Transverse colon (tissue), 4 donors: ENCODE data around the gene ZNF232. TPM values are rescaled to one million over a fixed set of nuclear protein-coding genes. Genes with fewer than 3 reads are reported as not detected.
A peak's percentile ranks its signal among the peaks of the same experiment; 100 is the strongest.
"Not testable (repeated sequence)": the region's sequence is repeated elsewhere in the genome, so short reads cannot be mapped to it uniquely, and the experiment has no call there.

Experiments used
- DNase-seq: peaks from one replicate; pipeline ENCODE4 v3.0.0-alpha.2; 2019
- H3K27ac ChIP-seq, 4 donors: fragments of 200-600 bp; sonication (generic); 2 replicates each; pipeline ENCODE4 v1.5.1; 2016 to 2018; ENCODE audit warnings: inconsistent platforms in 4 of 4
- H3K27me3 ChIP-seq: fragments of 200-600 bp; sonication (generic); 2 replicates; pipeline ENCODE4 v1.5.1; 2017; ENCODE audit warnings: inconsistent platforms
- H3K36me3 ChIP-seq, 4 donors: fragments of 200-600 bp; sonication (generic); 2 replicates each; pipeline ENCODE4 v1.5.1; 2017 to 2019; ENCODE audit warnings: inconsistent platforms in 4 of 4
- H3K4me1 ChIP-seq, 4 donors: fragments of 200-600 bp; sonication (generic); 2 replicates each; pipeline ENCODE4 v1.5.1; 2017 to 2020; ENCODE audit warnings: inconsistent platforms in 4 of 4
- H3K4me3 ChIP-seq, 4 donors: fragments of 200-600 bp; sonication (generic); 1 replicate in 1 of 4; 2 replicates in 3 of 4; pipeline versions ENCODE4 v1.5.1 to v1.6.1; 2017 to 2019; ENCODE audit warnings: inconsistent platforms in 4 of 4
- H3K9me3 ChIP-seq, 2 donors: fragments of 200-600 bp; sonication (generic); 2 replicates each; pipeline ENCODE4 v1.5.1; 2017 to 2019; ENCODE audit warnings: inconsistent platforms in 2 of 2
- EP300 ChIP-seq: sonication (generic); formaldehyde crosslinking; IDR thresholded peaks from one replicate; pipeline ENCODE4 v1.6.1; 2017; ENCODE audit warnings: antibody characterized with exemption, low read depth
- POLR2A ChIP-seq: fragments of 450-650 bp; IDR thresholded peaks from one replicate; pipeline ENCODE4 v1.6.1; 2016; ENCODE audit warnings: antibody characterized with exemption, mild to moderate bottlenecking, moderate library complexity
- POLR2AphosphoS5 ChIP-seq, 3 donors: sonication (generic); formaldehyde crosslinking; IDR thresholded peaks; one replicate each; pipeline ENCODE4 v1.6.1; 2016; ENCODE audit warnings: antibody characterized with exemption in 3 of 3
- WGBS, 2 donors: methylation state at CpG; one replicate each; pipeline ENCODE4 v1.1.5; 2018; ENCODE audit warnings: low coverage in 1 of 2; 5-methylcytosine and 5-hydroxymethylcytosine counted together
- in situ Hi-C, 4 donors: fragments of 200-750 bp; cut with MboI; loops; one replicate each; pipeline versions ENCODE4 v1.15.0 to v1.15.1; 2017; ENCODE audit warnings: low sequenced_read_pairs in 3 of 4, low pct_ligation_motif_present in 1 of 4, low pct_unique_long_range_greater_than_20kb in 1 of 4
- intact Hi-C: fragments of 100-400 bp; cut with DNase I; formaldehyde crosslinking; loops from one replicate; pipeline ENCODE4 v1.15.1; 2023; ENCODE audit warnings: low total_unique reads
- total RNA-seq, 4 donors: library from RNA; depleted of rRNA; stranded (reverse); fragments of >200 nt; gene quantifications; one replicate each; pipeline ENCODE4 v1.1.0, GENCODE V29; 2016
- TF ChIP-seq, protein P1 (sequence below), 5 experiments: fragments of 200-600 bp in 3 of 5; fragments of 450-650 bp in 2 of 5; sonication (generic) in 3 of 5; IDR thresholded peaks; 1 replicate in 2 of 5; 2 replicates in 3 of 5; pipeline ENCODE4 v1.5.1; 2016 to 2017; ENCODE audit warnings: antibody characterized with exemption in 5 of 5, inconsistent platforms in 3 of 5, mild to moderate bottlenecking in 2 of 5, moderate library complexity in 1 of 5

The ZNF232 gene
- total RNA-seq, 4 donors from 2014 or later = 6.8 to 69.6 (median 27.2) TPM

DNA sequence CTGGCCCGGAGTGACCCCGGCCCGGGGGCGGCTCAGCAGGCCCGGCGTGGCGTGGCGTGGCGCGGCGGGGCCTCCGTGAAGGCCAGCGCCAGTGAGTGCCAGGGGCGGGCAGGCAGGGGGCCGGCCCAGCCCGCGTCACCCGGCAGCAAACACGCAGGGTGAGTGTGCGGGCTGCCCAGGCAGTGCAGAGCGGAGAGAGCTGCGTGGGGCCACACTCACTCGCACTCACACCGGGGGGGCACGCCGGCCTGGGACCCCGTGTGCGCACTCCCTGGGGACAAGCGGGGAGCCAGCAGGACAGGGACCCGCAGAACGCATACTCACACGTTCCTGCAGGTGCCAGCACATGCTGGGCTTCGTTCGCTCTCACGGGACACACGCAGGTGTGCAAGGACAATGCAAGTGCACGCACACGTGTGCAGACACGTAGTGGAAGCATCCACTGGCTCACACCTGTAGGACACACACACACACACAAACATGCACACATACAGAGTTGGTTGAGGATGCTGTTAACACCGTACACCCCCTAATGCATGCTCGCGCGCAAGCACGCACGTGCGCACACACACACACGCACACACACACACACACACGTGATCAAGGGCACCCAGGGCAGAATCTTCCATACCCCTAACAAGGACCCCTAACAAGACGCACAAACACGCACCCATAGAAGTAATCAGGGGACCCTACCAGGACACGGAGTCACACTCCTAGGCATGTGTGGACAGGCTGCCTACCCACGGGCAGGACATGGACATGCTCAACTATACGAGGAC, 11.9 kb upstream of the ZNF232 start:
- H3K27ac ChIP-seq = peak overlapping the region in 1 of 4 donors; percentile 48
- no peak for TF ChIP-seq POLR2AphosphoS5 (IDR thresholded peaks at IDR 0.05)
- TF ChIP-seq POLR2A = no peak
- no peak for TF ChIP-seq EP300
- TF ChIP-seq, protein P1, sequence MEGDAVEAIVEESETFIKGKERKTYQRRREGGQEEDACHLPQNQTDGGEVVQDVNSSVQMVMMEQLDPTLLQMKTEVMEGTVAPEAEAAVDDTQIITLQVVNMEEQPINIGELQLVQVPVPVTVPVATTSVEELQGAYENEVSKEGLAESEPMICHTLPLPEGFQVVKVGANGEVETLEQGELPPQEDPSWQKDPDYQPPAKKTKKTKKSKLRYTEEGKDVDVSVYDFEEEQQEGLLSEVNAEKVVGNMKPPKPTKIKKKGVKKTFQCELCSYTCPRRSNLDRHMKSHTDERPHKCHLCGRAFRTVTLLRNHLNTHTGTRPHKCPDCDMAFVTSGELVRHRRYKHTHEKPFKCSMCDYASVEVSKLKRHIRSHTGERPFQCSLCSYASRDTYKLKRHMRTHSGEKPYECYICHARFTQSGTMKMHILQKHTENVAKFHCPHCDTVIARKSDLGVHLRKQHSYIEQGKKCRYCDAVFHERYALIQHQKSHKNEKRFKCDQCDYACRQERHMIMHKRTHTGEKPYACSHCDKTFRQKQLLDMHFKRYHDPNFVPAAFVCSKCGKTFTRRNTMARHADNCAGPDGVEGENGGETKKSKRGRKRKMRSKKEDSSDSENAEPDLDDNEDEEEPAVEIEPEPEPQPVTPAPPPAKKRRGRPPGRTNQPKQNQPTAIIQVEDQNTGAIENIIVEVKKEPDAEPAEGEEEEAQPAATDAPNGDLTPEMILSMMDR (IDR thresholded peaks at IDR 0.05) = no peak
- peak overlapping the region in 3 of 4 donors; percentile 27 to 54 (median 48) for H3K4me3 ChIP-seq
- in situ Hi-C loops (no loop called here), intact Hi-C loops (no loop called here)
- WGBS, 2 donors = 71% methylated on average over 45 of the region's 53 CpGs; no CpG with 5 or more reads in 1 of the 2 donors
- no peak for DNase-seq
- H3K4me1 ChIP-seq = peaks cover 0 to 11% (median 7%) of the 10 kb centered on the region in 4 donors
- H3K9me3 ChIP-seq = no peaks in the 10 kb centered on the region
- H3K36me3 ChIP-seq = no peaks in the 10 kb centered on the region
- peaks cover 17% of the 10 kb centered on the region for H3K27me3 ChIP-seq

DNA sequence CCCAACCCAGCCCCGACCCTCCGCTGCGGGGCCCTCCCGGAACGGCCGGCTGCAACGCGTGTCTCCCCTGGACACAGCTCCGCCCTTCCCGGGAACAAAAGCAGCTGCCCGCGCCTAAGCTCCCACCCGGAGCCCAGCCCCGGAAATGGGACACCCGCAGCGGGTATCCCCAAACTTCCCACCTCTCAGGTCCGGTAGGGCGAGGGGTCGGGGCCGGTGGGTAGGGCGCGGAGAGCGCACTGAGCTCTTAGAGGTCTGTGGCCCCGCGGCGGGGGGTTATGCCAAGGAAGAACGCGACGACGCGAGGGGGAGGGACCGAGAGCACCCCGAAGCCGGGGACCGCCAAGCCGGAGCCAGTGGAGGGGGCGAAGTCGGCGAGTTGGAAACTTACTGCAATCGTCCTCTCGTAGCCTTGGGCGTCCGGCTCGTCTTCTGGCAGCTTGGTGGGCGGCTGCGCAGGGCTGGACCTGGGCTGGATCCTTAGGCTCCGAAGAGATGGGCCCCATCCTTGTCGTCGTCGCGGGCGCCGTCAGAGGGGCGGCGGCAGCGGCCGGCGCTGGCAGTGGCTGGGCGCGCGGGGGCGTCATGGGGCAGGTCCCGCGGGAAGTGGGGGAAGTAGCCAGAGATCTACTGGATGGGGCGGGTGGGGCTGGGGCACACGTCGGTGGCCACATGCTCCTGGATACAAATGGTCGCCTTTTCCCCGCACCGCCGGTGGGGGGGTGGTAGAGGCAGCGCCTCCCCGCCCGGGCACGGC, 11.1 kb upstream of the ZNF232 start:
- Histone ChIP-seq H3K36me3 (no peaks in the 10 kb centered on the region), H3K4me1 (peaks cover 0 to 11% (median 7%) of the 10 kb centered on the region in 4 donors), H3K27ac (peak overlapping the region in 2 of 4 donors; percentile 17 to 48), H3K4me3 (peak overlapping the region; percentile 16 to 54 (median 38)), H3K27me3 (peaks cover 17% of the 10 kb centered on the region), H3K9me3 (no peaks in the 10 kb centered on the region)
- TF ChIP-seq POLR2A = no peak
- peak in 1 of 3 donors; percentile 14 for TF ChIP-seq POLR2AphosphoS5 (IDR thresholded peaks at IDR 0.05)
- no peak for TF ChIP-seq EP300
- DNase-seq = peak; percentile 36
- in situ Hi-C loops (no loop called here), intact Hi-C loops (no loop called here)
- 9% methylated on average over 44 of the region's 75 CpGs; no CpG with 5 or more reads in 1 of the 2 donors for WGBS, 2 donors

DNA sequence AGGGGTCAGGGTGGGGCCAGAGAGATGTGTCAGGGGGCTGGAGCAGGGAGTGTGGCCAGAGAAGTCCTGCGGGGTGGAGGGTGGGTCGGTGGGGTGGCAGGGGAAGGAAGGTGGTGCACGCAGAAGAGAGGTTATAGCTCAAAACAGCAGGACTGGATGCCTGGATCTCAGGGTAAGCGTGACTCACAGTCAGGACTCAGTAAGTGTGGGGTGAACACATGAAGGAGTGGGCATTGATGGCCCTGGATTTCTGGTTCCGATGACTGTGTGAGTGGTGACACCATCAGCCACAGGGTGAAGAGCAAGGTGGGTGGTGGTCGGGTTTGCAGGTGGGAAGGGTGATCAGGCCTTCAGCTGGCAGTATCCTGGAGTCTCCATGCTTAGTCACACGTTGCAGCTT, 10.4 kb upstream of the ZNF232 start:
- H3K9me3 ChIP-seq, in situ Hi-C loops, intact Hi-C loops, H3K36me3 ChIP-seq: not testable (repeated sequence)
- peaks cover 0 to 11% (median 7%) of the 10 kb centered on the region in 4 donors for H3K4me1 ChIP-seq
- H3K4me3 ChIP-seq = peak overlapping the region in 2 of 4 donors; percentile 48 to 54
- H3K27me3 ChIP-seq = peaks cover 23% of the 10 kb centered on the region
- WGBS, 2 donors = 71 to 92% methylated on average over 3 to 7 of the region's 7 CpGs
- DNase-seq = peak; percentile 5
- H3K27ac ChIP-seq = peak overlapping the region in 2 of 4 donors; percentile 17 to 48

DNA sequence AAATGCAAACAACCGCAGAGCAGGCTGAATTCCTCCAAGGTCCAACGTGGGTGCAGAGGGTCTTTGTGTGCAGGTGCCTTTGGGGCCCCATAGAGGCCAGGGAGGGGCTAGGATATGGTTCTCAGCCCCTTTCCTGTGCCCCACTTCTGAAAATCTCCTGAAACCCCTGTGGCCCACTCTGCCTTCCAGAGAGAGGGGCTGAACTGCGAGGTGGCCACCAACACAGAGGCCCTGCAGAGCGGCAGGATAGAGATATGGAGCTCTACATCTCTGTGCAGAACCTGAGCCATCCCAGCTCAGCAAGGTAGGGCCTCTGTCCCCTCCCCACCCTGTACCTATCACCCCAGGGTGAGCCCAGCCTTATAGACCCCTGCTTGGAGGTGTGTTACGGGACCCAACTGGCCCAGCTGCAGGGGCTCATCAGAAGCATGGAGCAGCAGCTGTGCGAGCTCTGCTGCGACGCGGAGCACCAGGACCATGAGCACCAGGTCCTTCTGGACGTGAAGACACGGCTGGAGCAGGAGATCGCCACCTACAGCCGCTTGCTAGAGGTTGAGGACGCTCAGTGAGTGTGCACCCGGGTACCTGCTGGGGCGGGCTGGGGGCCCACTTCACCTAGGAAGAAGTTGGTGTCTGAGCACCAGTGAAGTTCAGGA, 9.6 kb upstream of the ZNF232 start:
- Histone ChIP-seq H3K4me1 (peaks cover 0 to 11% (median 7%) of the 10 kb centered on the region in 4 donors), H3K9me3 (no peaks in the 10 kb centered on the region), H3K36me3 (no peaks in the 10 kb centered on the region), H3K27me3 (peaks cover 30% of the 10 kb centered on the region), H3K4me3 (no peak overlapping the region), H3K27ac (no peak overlapping the region)
- peak; percentile 5 for DNase-seq
- WGBS, 2 donors = 88 to 91% methylated on average over 3 to 16 of the region's 16 CpGs
- in situ Hi-C loops = no loop called here
- TF ChIP-seq POLR2A (no peak), EP300 (no peak), POLR2AphosphoS5 (IDR thresholded peaks at IDR 0.05) (no peak)
- TF ChIP-seq, protein P1 (IDR thresholded peaks at IDR 0.05) = no peak
- intact Hi-C loops = no loop called here

DNA sequence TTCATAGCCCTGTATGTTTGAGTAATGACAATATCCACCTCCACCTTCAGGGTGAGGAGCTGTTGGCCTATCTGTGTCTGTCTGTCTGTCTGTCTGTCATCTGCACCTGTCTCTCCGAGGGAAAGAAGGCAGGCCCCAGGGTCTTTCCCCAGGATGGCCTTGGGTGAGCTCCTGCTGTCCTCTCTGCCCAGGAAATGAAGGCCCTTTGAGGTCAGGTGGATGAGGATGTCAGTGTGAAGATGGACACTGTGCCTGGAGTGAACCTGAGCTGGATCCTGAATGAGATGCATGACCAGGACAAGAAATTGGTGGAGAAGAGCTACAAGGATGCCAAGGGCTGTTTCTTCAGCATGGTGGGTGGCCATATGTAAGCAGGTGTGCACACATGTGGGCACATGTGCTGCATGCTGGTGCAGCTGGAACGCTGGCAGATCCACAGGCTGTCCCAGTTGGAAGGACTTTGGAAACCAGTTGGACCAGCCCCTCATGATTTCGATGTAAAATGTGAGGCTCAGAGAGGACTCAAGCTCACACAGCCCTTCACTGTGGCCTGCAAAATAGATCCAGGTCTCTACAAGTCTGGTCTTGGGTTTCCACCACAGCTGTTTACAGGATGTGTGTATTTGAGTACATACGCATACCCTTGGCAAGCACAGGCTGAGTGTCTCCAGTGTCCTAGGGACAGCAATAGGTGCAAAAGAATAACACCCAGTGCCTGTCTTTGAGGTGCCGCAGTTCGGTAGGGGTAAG, 8.9 kb upstream of the ZNF232 start:
- Histone ChIP-seq H3K4me1 (peaks cover 0 to 11% (median 7%) of the 10 kb centered on the region in 4 donors), H3K27me3 (peaks cover 37% of the 10 kb centered on the region)
- intact Hi-C loops, in situ Hi-C loops, H3K27ac ChIP-seq, H3K4me3 ChIP-seq, H3K36me3 ChIP-seq, H3K9me3 ChIP-seq: not testable (repeated sequence)
- WGBS, 2 donors = 94% methylated on average over 6 of the region's 6 CpGs; no CpG with 5 or more reads in 1 of the 2 donors
- DNase-seq = peak; percentile 4
